Breast epithelium (tissue), 4 donors: Measurements from ENCODE around the gene ATP13A4. TPM values are rescaled to one million over a fixed set of nuclear protein-coding genes. Genes with fewer than 3 reads are reported as not detected.
"Not testable (repeated sequence)": the region's sequence is repeated elsewhere in the genome, so short reads cannot be mapped to it uniquely, and the experiment has no call there.

Experiments
- DNase-seq, 2 donors: peaks; one replicate each; pipeline ENCODE4 v3.0.0-alpha.2; 2019; ENCODE audit warnings: low spot score in 2 of 2
- H3K27ac ChIP-seq, 2 donors: fragments of 200-600 bp; sonication (generic) in 1 of 2; one replicate each; pipeline ENCODE4 v1.5.1; 2016 to 2019; ENCODE audit warnings: mild to moderate bottlenecking in 1 of 2
- H3K27me3 ChIP-seq, 2 donors: fragments of 200-600 bp; sonication (generic) in 1 of 2; one replicate each; pipeline versions ENCODE4 v1.5.1 to v1.6.0; 2017 to 2019; ENCODE audit warnings: control low read depth in 1 of 2, mild to moderate bottlenecking in 1 of 2
- H3K36me3 ChIP-seq: fragments of 200-600 bp; one replicate; pipeline ENCODE4 v1.5.1; 2019
- H3K4me1 ChIP-seq, 2 donors: fragments of 200-600 bp; sonication (generic); one replicate each; pipeline ENCODE4 v1.5.1; 2016 to 2019; ENCODE audit warnings: control low read depth in 1 of 2
- H3K4me3 ChIP-seq, 3 donors: fragments of 200-600 bp; sonication (generic); 1 replicate in 2 of 3; 2 replicates in 1 of 3; pipeline ENCODE4 v1.5.1; 2016 to 2019; ENCODE audit warnings: mild to moderate bottlenecking in 3 of 3, moderate library complexity in 2 of 3
- H3K9me3 ChIP-seq, 2 donors: fragments of 200-600 bp; sonication (generic) in 1 of 2; one replicate each; pipeline ENCODE4 v1.5.1; 2016 to 2019; ENCODE audit warnings: control low read depth in 1 of 2
- CTCF ChIP-seq, 3 donors: fragments of 450-650 bp; IDR thresholded peaks; one replicate each; pipeline ENCODE4 v1.5.1; 2016 to 2017; ENCODE audit warnings: antibody characterized with exemption in 3 of 3, mild to moderate bottlenecking in 3 of 3, moderate library complexity in 3 of 3
- POLR2A ChIP-seq: fragments of 450-650 bp; IDR thresholded peaks from one replicate; pipeline ENCODE4 v1.6.1; 2016; ENCODE audit warnings: antibody characterized with exemption, mild to moderate bottlenecking, moderate library complexity
- POLR2AphosphoS5 ChIP-seq, 3 donors: sonication (generic); formaldehyde crosslinking; IDR thresholded peaks; one replicate each; pipeline ENCODE4 v1.6.1; 2017; ENCODE audit warnings: antibody characterized with exemption in 3 of 3
- intact Hi-C: fragments of 100-400 bp; cut with DNase I; formaldehyde crosslinking; loops from one replicate; pipeline ENCODE4 v1.15.1; 2023; ENCODE audit warnings: low total_unique reads
- total RNA-seq, 3 donors: library from RNA; depleted of rRNA; stranded (reverse); fragments of >200 nt; gene quantifications; one replicate each; pipeline ENCODE4 v1.1.0, GENCODE V29; 2016

The ATP13A4 gene
- total RNA-seq, 3 donors from 2014 or later = 0.64 to 36.6 (median 6.2) TPM

DNA sequence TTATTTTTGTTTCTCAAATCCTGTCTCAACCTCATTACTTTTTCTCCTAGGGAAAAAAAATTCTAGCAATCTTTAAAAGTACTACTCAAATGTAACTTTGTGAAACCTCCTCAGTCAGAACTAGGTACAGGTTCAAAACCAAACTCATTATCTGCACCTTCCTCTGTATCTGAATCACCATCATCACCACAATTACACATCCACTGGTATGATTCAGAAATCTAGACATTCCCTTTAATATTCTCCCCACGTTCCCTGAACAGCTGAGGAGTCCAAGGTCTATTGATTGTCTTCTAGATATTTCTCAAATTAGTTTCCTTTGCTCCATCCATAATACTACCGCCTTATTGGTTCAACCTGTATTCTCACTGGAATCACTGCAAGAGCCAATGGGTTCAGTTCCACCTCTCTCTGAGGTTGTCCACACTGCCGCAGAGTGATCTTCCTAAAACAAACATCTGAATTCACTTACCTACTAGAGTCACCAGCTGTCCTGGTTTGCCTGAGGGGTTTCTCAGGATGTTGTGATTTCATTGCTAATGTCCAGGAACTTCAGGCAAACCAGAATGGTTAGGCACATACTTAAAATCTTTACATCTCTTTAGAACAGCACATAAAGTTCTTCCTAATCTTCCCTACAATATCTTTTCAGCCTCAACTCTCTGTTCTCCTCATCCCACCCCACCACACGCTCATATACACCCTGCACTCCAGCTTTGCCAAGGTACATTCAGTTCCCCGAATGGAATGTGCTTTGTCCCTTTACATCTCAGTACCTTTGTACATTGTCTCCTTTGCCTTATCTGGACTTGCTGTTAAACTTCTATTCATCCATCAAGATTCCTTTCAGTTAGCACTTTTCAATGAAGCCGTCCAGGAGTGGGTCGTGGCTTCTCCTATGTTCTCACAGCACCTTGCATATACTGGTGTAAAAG, 24.2 kb downstream of the ATP13A4 start:
- intact Hi-C loops = no loop called here
- DNase-seq = no peak
- no peak overlapping the region for H3K27ac ChIP-seq

DNA sequence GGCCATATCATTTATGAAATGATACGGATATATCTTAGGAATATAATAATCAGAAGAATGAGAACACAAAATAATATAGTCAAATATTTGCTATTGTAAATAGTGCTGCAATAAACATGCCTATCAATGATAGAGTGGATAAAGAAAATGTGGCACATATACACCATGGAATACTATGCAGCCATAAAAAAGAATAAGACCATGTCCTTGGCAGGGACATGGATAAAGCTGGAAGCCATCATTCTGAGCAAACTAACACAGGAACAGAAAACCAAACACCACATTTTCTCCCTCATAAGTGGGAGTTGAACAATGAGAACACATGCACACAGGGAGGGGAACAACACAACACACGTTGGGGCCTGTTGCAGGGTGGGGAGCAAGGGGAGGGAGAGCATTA, 28.6 kb downstream of the ATP13A4 start:
- H3K4me3 ChIP-seq, H3K27me3 ChIP-seq, H3K4me1 ChIP-seq, H3K9me3 ChIP-seq, intact Hi-C loops, H3K27ac ChIP-seq, DNase-seq, H3K36me3 ChIP-seq: not testable (repeated sequence)

More for the DNA sequence above, 24.2 kb downstream of the ATP13A4 start:
- H3K9me3 ChIP-seq = no peaks in the 10 kb centered on the region
- H3K4me1 ChIP-seq = no peaks in the 10 kb centered on the region
- H3K36me3 ChIP-seq = no peaks in the 10 kb centered on the region
- no peak overlapping the region for H3K4me3 ChIP-seq
- TF ChIP-seq POLR2A = no peak
- TF ChIP-seq CTCF (IDR thresholded peaks at IDR 0.05) = no peak
- no peak for TF ChIP-seq POLR2AphosphoS5 (IDR thresholded peaks at IDR 0.05)
- no peaks in the 10 kb centered on the region for H3K27me3 ChIP-seq

DNA sequence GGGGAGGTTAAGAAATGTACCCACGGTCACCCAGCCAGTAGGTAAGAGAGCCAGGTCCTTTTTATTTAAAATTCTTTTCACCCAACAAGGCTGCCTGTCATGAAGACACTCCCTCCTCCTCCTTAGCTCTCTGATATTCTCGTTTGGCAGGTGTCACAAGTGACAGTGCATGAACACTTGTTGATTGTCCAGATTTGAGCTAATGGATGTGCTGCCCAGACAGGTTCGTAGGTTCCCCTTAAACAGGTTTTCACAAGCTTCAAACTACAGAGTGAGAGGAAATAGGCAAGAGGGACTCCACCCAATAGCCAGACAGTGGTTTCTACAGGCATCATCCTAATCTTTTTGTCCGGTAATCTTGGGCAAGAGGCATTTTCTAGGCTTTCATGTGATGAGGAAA, 32.2 kb downstream of the ATP13A4 start:
- intact Hi-C loops = no loop called here
- no peaks in the 10 kb centered on the region for H3K4me1 ChIP-seq
- TF ChIP-seq POLR2A (no peak), CTCF (IDR thresholded peaks at IDR 0.05) (no peak), POLR2AphosphoS5 (IDR thresholded peaks at IDR 0.05) (no peak)
- no peak overlapping the region for H3K4me3 ChIP-seq
- no peaks in the 10 kb centered on the region for H3K9me3 ChIP-seq
- H3K36me3 ChIP-seq = no peaks in the 10 kb centered on the region
- H3K27me3 ChIP-seq = no peaks in the 10 kb centered on the region
- peak in 1 of 2 donors; percentile 30 for DNase-seq
- no peak overlapping the region for H3K27ac ChIP-seq

DNA sequence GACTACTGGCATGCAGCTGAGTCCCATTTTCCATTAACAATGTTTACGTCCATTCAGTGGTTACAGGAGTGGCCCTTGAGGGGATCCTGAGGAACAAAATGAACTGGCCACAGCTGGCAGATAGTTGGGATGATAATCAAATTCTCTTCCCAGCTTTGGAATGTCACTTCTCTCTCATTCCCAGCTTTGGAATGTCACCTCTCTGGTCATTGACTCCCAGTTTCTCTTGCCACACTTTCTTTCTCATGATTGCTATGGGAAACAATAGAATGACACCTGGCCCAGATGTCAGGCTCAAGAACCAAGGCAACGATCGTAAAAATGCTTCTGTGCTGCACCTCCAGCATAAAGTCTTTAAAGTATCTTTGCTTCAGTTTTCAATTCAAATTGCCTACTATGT, 34.0 kb downstream of the ATP13A4 start:
- Histone ChIP-seq H3K27ac (no peak overlapping the region), H3K9me3 (no peaks in the 10 kb centered on the region), H3K36me3 (no peaks in the 10 kb centered on the region), H3K27me3 (no peaks in the 10 kb centered on the region), H3K4me1 (no peaks in the 10 kb centered on the region), H3K4me3 (no peak overlapping the region)
- DNase-seq = no peak
- intact Hi-C loops = no loop called here
- no peak for TF ChIP-seq POLR2AphosphoS5 (IDR thresholded peaks at IDR 0.05)
- TF ChIP-seq POLR2A = no peak
- no peak for TF ChIP-seq CTCF (IDR thresholded peaks at IDR 0.05)

DNA sequence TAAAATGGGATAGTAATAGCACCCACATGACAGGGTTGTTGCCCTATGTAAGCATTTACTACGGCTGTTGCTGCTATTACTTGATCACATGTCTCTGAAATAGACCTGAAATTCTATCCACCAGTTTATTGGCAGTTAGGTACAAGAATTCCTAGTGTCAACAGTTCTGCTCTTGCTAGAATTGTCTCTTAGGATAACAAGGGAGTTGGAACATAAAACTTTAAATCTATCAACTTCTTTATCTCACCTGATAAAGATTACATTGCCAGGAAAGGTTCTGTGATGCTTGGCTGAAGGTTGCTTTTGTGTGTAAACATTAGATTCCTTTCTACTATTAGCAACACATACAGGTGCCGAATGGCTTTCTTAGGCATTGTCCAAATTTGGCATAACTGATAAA, 38.7 kb downstream of the ATP13A4 start:
- Histone ChIP-seq H3K4me3 (no peak overlapping the region), H3K4me1 (no peaks in the 10 kb centered on the region), H3K36me3 (no peaks in the 10 kb centered on the region), H3K9me3 (no peaks in the 10 kb centered on the region), H3K27me3 (no peaks in the 10 kb centered on the region), H3K27ac (no peak overlapping the region)
- DNase-seq = no peak
- TF ChIP-seq CTCF (IDR thresholded peaks at IDR 0.05) = no peak
- no peak for TF ChIP-seq POLR2AphosphoS5 (IDR thresholded peaks at IDR 0.05)
- no peak for TF ChIP-seq POLR2A
- intact Hi-C loops = no loop called here
